HepG2 (cell line): ENCODE data around the gene OPTN. TPM values are rescaled to one million over a fixed set of nuclear protein-coding genes. Genes with fewer than 3 reads are reported as not detected.

ENCODE experiments used
- ATAC-seq: fragments of 200-7000 bp; cut with Tn5 transposase; 3 replicates; pipeline ENCODE4 v1.9.1; 2020; ENCODE audit warnings: mild to moderate bottlenecking, moderate library complexity
- BruUV-seq: library from RNA; stranded (reverse); fragments of 400-500 nt; replicated peaks from 2 replicates; lab custom pipeline; 2021; lab: Mats Ljungman, UMichigan
- CTCF ChIA-PET: fragments of 300-600 bp; formaldehyde crosslinking; extraction: SDS; loops from one replicate; lab custom pipeline; 2021; ENCODE audit warnings: low total read pairs, inconsistent platforms, low intra/inter-chr PET ratio; lab: Yijun Ruan, JAX
- POLR2A ChIA-PET: fragments of 350-600 bp; sonication (Branson Sonifier 250); formaldehyde crosslinking; loops from one replicate; lab custom pipeline; 2020; ENCODE audit warnings: antibody characterized with exemption, inconsistent platforms; lab: Yijun Ruan, JAX
- DNase-seq: peaks from one replicate; pipeline ENCODE4 v3.0.0-alpha.2; 2015; ENCODE audit warnings: low spot score
- FAIRE-seq: peaks from 3 replicates; lab custom pipeline; 2011; peaks lifted over from hg19 to GRCh38; lab: Jason Lieb, UNC
- H2AFZ ChIP-seq: one replicate; pipeline ENCODE4 v1.6.1; 2011; ENCODE audit warnings: low read length, inconsistent platforms
- H3K27ac ChIP-seq: fragments of 300-600 bp; 3 replicates; pipeline ENCODE4 v1.8.0; 2011; ENCODE audit warnings: mixed run types, mild to moderate bottlenecking, mixed read lengths, low read length, inconsistent platforms; ENCODE audit not compliant: insufficient read depth; ENCODE audit errors: extremely low read length
- H3K27me3 ChIP-seq, 2 experiments: fragments of 200-600 bp in 1 of 2; 2 replicates in 1 of 2; 3 replicates in 1 of 2; pipeline versions ENCODE4 v1.6.0 to v1.8.0; 2011; ENCODE audit warnings: low read length in 2 of 2, mild to moderate bottlenecking in 2 of 2, moderate library complexity in 2 of 2, inconsistent platforms in 1 of 2; ENCODE audit not compliant: insufficient read depth in 2 of 2, control insufficient read depth in 1 of 2
- H3K36me3 ChIP-seq, 2 experiments: fragments of 200-600 bp in 1 of 2; replicated peaks in 1 of 2; 2 replicates in 1 of 2; 3 replicates in 1 of 2; pipeline versions ENCODE4 v1.5.1 to v1.8.0; 2011; ENCODE audit warnings: low read length in 2 of 2, inconsistent platforms in 1 of 2; ENCODE audit not compliant: insufficient read depth in 2 of 2, control insufficient read depth in 1 of 2
- H3K4me1 ChIP-seq: 2 replicates; pipeline ENCODE4 v1.5.1; 2012; ENCODE audit warnings: low read length, inconsistent platforms; ENCODE audit not compliant: insufficient read depth
- H3K4me2 ChIP-seq: 2 replicates; pipeline ENCODE4 v1.6.0; 2011; ENCODE audit warnings: low read depth, low read length, inconsistent platforms
- H3K4me3 ChIP-seq, 3 experiments: fragments of 200-600 bp in 1 of 3; sonication (generic), shearing (Covaris generic) in 1 of 3; replicated peaks in 1 of 3; 2 replicates each; pipeline ENCODE4 v1.5.1; 2011 to 2016; ENCODE audit warnings: low read length in 3 of 3, inconsistent platforms in 2 of 3, low read depth in 2 of 3, mild to moderate bottlenecking in 2 of 3, control low read depth in 1 of 3, mixed read lengths in 1 of 3; ENCODE audit not compliant: insufficient read depth in 1 of 3
- H3K79me2 ChIP-seq: one replicate; pipeline ENCODE4 v1.6.1; 2011; ENCODE audit warnings: low read length, inconsistent platforms; ENCODE audit not compliant: insufficient read depth
- H3K9ac ChIP-seq: 2 replicates; pipeline ENCODE4 v1.6.0; 2011; ENCODE audit warnings: mild to moderate bottlenecking, low read depth, low read length, inconsistent platforms; ENCODE audit not compliant: insufficient read depth
- H3K9me3 ChIP-seq: 2 replicates; pipeline ENCODE4 v1.5.1; 2012; ENCODE audit warnings: mild to moderate bottlenecking, low read length
- H4K20me1 ChIP-seq: 2 replicates; pipeline ENCODE4 v1.6.0; 2011; ENCODE audit warnings: inconsistent platforms, mild to moderate bottlenecking, low read length, moderate library complexity; ENCODE audit not compliant: insufficient read depth
- CEBPB ChIP-seq: IDR thresholded peaks from 2 replicates; pipeline ENCODE4 v1.6.1; 2011; ENCODE audit warnings: low read depth, low read length, improper control_type of control experiment, borderline replicate concordance
- MBNL3 ChIP-seq: fragments of 250-450 bp; sonication (Bioruptor Pico); conservative IDR thresholded peaks from 2 replicates; pipeline ENCODE4 v1.8.0; 2022; ENCODE audit warnings: mild to moderate bottlenecking, inconsistent platforms
- NFE2L1 ChIP-seq: sonication (generic); formaldehyde crosslinking; IDR thresholded peaks from 2 replicates; pipeline ENCODE4 v1.4.0; 2020; ENCODE audit warnings: missing genetic modification reagents, mild to moderate bottlenecking, borderline replicate concordance
- NPAS2 ChIP-seq: sonication (generic); formaldehyde crosslinking; IDR thresholded peaks from 2 replicates; pipeline ENCODE4 v1.8.0; 2022; ENCODE audit warnings: mild to moderate bottlenecking, missing genetic modification reagents, borderline replicate concordance
- PCBP1 ChIP-seq: fragments of 200-400 bp; formaldehyde crosslinking; IDR thresholded peaks from 2 replicates; pipeline ENCODE4 v1.6.1; 2017; ENCODE audit warnings: mild to moderate bottlenecking, low read depth, low read length, borderline replicate concordance
- PHF8 ChIP-seq: sonication (generic); formaldehyde crosslinking; IDR thresholded peaks from 2 replicates; pipeline ENCODE4 v1.5.0; 2020; ENCODE audit warnings: missing genetic modification reagents
- SMARCE1 ChIP-seq: fragments of 450-650 bp; IDR thresholded peaks from 2 replicates; pipeline ENCODE4 v1.6.1; 2017; ENCODE audit warnings: borderline replicate concordance
- TMF1 ChIP-seq: sonication (generic); formaldehyde crosslinking; IDR thresholded peaks from 2 replicates; pipeline ENCODE4 v1.8.1; 2022; ENCODE audit warnings: low read depth, missing genetic modification reagents
- ZNF136 ChIP-seq: sonication (generic); formaldehyde crosslinking; IDR thresholded peaks from 2 replicates; pipeline ENCODE4 v1.8.1; 2022; ENCODE audit warnings: low read depth, mild to moderate bottlenecking, moderate library complexity, missing genetic modification reagents
- ZNF235 ChIP-seq: sonication (generic); formaldehyde crosslinking; IDR thresholded peaks from 2 replicates; pipeline ENCODE4 v1.8.1; 2023; ENCODE audit warnings: mild to moderate bottlenecking, missing genetic modification reagents, borderline replicate concordance
- ZNF598 ChIP-seq: sonication (generic); formaldehyde crosslinking; IDR thresholded peaks from 2 replicates; pipeline ENCODE4 v1.5.1; 2020; ENCODE audit warnings: mild to moderate bottlenecking, missing genetic modification reagents, borderline replicate concordance
- ZZZ3 ChIP-seq: sonication (generic); formaldehyde crosslinking; IDR thresholded peaks from 2 replicates; pipeline ENCODE4 v1.4.0; 2020; ENCODE audit warnings: missing genetic modification reagents, mild to moderate bottlenecking, borderline replicate concordance
- WGBS: methylation state at CpG from one replicate; pipeline ENCODE4 v1.1.6; 2017; ENCODE audit warnings: low lambda C conversion rate; 5-methylcytosine and 5-hydroxymethylcytosine counted together
- in situ Hi-C: cut with HindIII; loops from 2 replicates; pipeline ENCODE4 v1.10.0; 2017; ENCODE audit warnings: low pct_unique_long_range_greater_than_20kb; ENCODE audit not compliant: extremely low pct_ligation_motif_present
- intact Hi-C: fragments of 100-400 bp; cut with micrococcal nuclease; formaldehyde crosslinking; loops from one replicate; pipeline ENCODE4 v1.10.0; 2022; ENCODE audit not compliant: unreplicated experiment
- polyA plus RNA-seq, 8 experiments: library from polyadenylated mRNA; depleted of rRNA in 3 of 8; stranded (reverse) in 7 of 8; unstranded in 1 of 8; fragments of >200 nt; fragmentation: Illumina TruSeq in 4 of 8; extraction: Trizol in 4 of 8; gene quantifications; 2 replicates each; pipeline versions ENCODE4 v1.2.1 to v1.2.3, GENCODE V29; 2011 to 2016; ENCODE audit warnings: low read depth in 4 of 8, missing spikeins in 1 of 8, mixed read lengths in 1 of 8; ENCODE audit not compliant: insufficient read depth in 1 of 8
- total RNA-seq, 5 experiments: library from RNA; depleted of rRNA; stranded (reverse); fragments of >200 nt; fragmentation: Illumina TruSeq; extraction: Trizol; gene quantifications; 2 replicates each; pipeline ENCODE4 v1.2.3, GENCODE V29; 2016; ENCODE audit warnings: low read depth in 1 of 5
- TF ChIP-seq, protein P1 (sequence below): sonication (generic); formaldehyde crosslinking; IDR thresholded peaks from 2 replicates; pipeline ENCODE4 v1.4.0; 2020; ENCODE audit warnings: missing genetic modification reagents, mild to moderate bottlenecking, borderline replicate concordance
- TF ChIP-seq, protein P2 (sequence below): sonication (generic); formaldehyde crosslinking; IDR thresholded peaks from 2 replicates; pipeline ENCODE4 v1.9.0; 2021; ENCODE audit warnings: missing genetic modification reagents, borderline replicate concordance
- TF ChIP-seq, protein P3 (sequence below): sonication (generic); formaldehyde crosslinking; IDR thresholded peaks from 2 replicates; pipeline ENCODE4 v1.8.1; 2023; ENCODE audit warnings: mild to moderate bottlenecking, missing genetic modification reagents
- TF ChIP-seq, protein P4 (sequence below): sonication (generic); formaldehyde crosslinking; IDR thresholded peaks from 2 replicates; pipeline ENCODE4 v1.5.0; 2020; ENCODE audit warnings: missing genetic modification reagents

Gene OPTN
- total and polyA plus RNA-seq, 2 of the 13 experiments (the other 11 are each of a cell fraction or from before 2014, with no cell fraction given) = 13.4 to 46.6 TPM

DNA sequence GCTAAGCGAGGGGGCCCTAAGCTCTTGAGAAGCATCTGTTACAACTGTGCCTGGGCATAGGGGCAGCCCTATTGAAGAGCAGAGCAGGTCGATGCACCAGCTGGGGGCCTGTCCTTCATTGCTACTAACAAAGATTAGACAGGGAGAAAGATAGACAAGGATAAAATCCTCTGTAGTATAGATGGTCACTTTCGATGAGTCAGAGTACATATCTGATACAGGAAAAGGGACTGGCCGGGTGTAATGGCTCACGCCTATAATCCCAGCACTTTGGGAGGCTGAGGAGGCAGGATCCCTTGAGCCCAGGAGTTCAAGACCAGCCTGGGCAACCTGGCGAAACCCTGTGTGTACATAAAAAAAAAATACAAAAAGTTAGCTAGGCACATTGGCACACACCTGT, 13.6 kb downstream of the OPTN start:
- H4K20me1 ChIP-seq = no peaks in the 10 kb centered on the region
- H3K79me2 ChIP-seq = no peaks in the 10 kb centered on the region
- ChIA-PET POLR2A (no interaction called here), CTCF (no interaction called here)
- no peak overlapping the region for H2AFZ ChIP-seq
- H3K36me3 ChIP-seq = peaks cover 12 to 16% of the 10 kb centered on the region in 2 experiments
- no peak overlapping the region for H3K9ac ChIP-seq
- no TSS peak for BruUV-seq
- ATAC-seq (no peak), FAIRE-seq (no peak), DNase-seq (no peak)
- WGBS = 89% methylated on average over 6 of the region's 6 CpGs
- no peak overlapping the region for H3K4me2 ChIP-seq
- H3K9me3 ChIP-seq = no peaks in the 10 kb centered on the region
- H3K27ac ChIP-seq = no peak overlapping the region
- H3K4me3 ChIP-seq = no peak overlapping the region
- in situ Hi-C loops = no loop called here
- H3K27me3 ChIP-seq = no peaks in the 10 kb centered on the region; a peak in 1 of 5 replicates
- intact Hi-C loops = no loop called here
- peaks cover 8% of the 10 kb centered on the region for H3K4me1 ChIP-seq
- no peak for TF ChIP-seq SMARCE1
- no peak for TF ChIP-seq NFE2L1
- TF ChIP-seq ZNF235 (CRISPR knock-in tag) = no peak
- TF ChIP-seq NPAS2 (CRISPR knock-in tag) = no peak
- TF ChIP-seq, protein P1, sequence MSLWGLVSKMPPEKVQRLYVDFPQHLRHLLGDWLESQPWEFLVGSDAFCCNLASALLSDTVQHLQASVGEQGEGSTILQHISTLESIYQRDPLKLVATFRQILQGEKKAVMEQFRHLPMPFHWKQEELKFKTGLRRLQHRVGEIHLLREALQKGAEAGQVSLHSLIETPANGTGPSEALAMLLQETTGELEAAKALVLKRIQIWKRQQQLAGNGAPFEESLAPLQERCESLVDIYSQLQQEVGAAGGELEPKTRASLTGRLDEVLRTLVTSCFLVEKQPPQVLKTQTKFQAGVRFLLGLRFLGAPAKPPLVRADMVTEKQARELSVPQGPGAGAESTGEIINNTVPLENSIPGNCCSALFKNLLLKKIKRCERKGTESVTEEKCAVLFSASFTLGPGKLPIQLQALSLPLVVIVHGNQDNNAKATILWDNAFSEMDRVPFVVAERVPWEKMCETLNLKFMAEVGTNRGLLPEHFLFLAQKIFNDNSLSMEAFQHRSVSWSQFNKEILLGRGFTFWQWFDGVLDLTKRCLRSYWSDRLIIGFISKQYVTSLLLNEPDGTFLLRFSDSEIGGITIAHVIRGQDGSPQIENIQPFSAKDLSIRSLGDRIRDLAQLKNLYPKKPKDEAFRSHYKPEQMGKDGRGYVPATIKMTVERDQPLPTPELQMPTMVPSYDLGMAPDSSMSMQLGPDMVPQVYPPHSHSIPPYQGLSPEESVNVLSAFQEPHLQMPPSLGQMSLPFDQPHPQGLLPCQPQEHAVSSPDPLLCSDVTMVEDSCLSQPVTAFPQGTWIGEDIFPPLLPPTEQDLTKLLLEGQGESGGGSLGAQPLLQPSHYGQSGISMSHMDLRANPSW (CRISPR knock-in tag) = no peak
- no peak for TF ChIP-seq ZNF598 (CRISPR knock-in tag)
- no peak for TF ChIP-seq PCBP1
- TF ChIP-seq ZNF136 = no peak
- no peak for TF ChIP-seq ZZZ3 (CRISPR knock-in tag)
- no peak for TF ChIP-seq MBNL3 (CRISPR knock-in tag)
- TF ChIP-seq PHF8 (CRISPR knock-in tag) = no peak
- TF ChIP-seq, protein P2, sequence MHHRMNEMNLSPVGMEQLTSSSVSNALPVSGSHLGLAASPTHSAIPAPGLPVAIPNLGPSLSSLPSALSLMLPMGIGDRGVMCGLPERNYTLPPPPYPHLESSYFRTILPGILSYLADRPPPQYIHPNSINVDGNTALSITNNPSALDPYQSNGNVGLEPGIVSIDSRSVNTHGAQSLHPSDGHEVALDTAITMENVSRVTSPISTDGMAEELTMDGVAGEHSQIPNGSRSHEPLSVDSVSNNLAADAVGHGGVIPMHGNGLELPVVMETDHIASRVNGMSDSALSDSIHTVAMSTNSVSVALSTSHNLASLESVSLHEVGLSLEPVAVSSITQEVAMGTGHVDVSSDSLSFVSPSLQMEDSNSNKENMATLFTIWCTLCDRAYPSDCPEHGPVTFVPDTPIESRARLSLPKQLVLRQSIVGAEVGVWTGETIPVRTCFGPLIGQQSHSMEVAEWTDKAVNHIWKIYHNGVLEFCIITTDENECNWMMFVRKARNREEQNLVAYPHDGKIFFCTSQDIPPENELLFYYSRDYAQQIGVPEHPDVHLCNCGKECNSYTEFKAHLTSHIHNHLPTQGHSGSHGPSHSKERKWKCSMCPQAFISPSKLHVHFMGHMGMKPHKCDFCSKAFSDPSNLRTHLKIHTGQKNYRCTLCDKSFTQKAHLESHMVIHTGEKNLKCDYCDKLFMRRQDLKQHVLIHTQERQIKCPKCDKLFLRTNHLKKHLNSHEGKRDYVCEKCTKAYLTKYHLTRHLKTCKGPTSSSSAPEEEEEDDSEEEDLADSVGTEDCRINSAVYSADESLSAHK (CRISPR knock-in tag) = no peak
- no peak for TF ChIP-seq CEBPB
- TF ChIP-seq, protein P3, sequence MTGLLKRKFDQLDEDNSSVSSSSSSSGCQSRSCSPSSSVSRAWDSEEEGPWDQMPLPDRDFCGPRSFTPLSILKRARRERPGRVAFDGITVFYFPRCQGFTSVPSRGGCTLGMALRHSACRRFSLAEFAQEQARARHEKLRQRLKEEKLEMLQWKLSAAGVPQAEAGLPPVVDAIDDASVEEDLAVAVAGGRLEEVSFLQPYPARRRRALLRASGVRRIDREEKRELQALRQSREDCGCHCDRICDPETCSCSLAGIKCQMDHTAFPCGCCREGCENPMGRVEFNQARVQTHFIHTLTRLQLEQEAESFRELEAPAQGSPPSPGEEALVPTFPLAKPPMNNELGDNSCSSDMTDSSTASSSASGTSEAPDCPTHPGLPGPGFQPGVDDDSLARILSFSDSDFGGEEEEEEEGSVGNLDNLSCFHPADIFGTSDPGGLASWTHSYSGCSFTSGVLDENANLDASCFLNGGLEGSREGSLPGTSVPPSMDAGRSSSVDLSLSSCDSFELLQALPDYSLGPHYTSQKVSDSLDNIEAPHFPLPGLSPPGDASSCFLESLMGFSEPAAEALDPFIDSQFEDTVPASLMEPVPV (CRISPR knock-in tag) = no peak
- no peak for TF ChIP-seq TMF1 (CRISPR knock-in tag)
- TF ChIP-seq, protein P4, sequence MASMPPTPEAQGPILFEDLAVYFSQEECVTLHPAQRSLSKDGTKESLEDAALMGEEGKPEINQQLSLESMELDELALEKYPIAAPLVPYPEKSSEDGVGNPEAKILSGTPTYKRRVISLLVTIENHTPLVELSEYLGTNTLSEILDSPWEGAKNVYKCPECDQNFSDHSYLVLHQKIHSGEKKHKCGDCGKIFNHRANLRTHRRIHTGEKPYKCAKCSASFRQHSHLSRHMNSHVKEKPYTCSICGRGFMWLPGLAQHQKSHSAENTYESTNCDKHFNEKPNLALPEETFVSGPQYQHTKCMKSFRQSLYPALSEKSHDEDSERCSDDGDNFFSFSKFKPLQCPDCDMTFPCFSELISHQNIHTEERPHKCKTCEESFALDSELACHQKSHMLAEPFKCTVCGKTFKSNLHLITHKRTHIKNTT = no peak
